ENCODE data around the gene RPS6KA5. TPM values are rescaled to one million over a fixed set of nuclear protein-coding genes. Genes with fewer than 3 reads are reported as not detected.
"Not testable (repeated sequence)": the region's sequence is repeated elsewhere in the genome, so short reads cannot be mapped to it uniquely, and the experiment has no call there.

RPS6KA5 gene
- total RNA-seq, 1 experiment from 2014 or later, result 3.8 TPM

DNA sequence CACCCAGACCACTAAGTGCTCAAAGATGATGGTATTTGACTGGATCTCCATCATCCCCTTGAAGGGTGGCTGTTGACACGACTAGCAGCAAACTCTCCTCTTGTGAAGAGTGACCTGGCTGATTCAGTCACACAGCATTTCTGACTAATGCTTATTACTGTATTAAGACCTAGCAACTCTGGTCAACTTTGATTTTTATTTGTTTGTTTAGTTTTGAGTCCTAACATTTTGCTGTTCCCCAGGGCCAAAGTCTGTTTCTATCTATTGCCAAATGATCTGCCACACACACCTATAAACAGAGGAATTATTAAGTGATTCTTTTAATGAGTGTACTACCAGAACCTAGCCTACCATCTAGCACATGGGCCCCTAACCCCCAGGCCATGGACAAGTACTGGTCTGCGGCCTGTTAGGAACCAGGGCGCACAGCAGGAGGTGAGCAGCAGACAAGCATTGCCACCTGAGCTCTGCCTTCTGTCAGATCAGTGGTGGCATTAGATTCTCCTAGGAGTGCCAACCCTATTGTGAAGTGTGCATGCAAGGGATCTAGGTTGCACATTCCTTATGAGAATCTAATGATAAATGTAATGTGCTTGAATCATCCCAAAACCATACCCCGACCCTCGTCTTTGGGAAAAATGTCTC is 120.0 kb downstream of the RPS6KA5 start:
- no peak overlapping the region for H3K4me3 Mint-ChIP-seq
- Histone ChIP-seq H2AK5ac (ENCODE audit: insufficient read length, low read length) (no peak overlapping the region), H3K14ac (ENCODE audit: insufficient read depth, low read length) (no peak overlapping the region), H3K9ac (ENCODE audit: extremely low read depth, insufficient read length, low read length) (no peak overlapping the region), H3K23me2 (ENCODE audit: insufficient read length, low read depth, low read length, poor library complexity, severe bottlenecking) (no peaks in the 10 kb centered on the region), H3K23ac (ENCODE audit: insufficient read length, low read depth, low read length) (no peak overlapping the region), H2BK20ac (ENCODE audit: low read depth, low read length, poor library complexity, severe bottlenecking) (no peak overlapping the region), H3K27ac (ENCODE audit: insufficient read length, low read depth, low read length) (no peak overlapping the region), H3T11ph (ENCODE audit: low read length) (no peak overlapping the region), H2BK5ac (ENCODE audit: insufficient read length, low read length) (no peak overlapping the region), H2BK15ac (ENCODE audit: low read depth, low read length) (no peak overlapping the region), H3K4me1 (ENCODE audit: insufficient read depth, low read length) (no peaks in the 10 kb centered on the region), H3K4me2 (ENCODE audit: insufficient read depth, insufficient read length, low read length) (no peak overlapping the region), H3K18ac (ENCODE audit: insufficient read length, low read depth, low read length) (no peak overlapping the region), H4K5ac (ENCODE audit: insufficient read length, low read depth, low read length) (no peak overlapping the region), H4K91ac (ENCODE audit: insufficient read length, low read depth, low read length) (no peak overlapping the region), H3K79me1 (ENCODE audit: insufficient read depth, low read depth, low read length, poor library complexity, severe bottlenecking) (no peaks in the 10 kb centered on the region), H2BK12ac (ENCODE audit: insufficient read length, low read depth, low read length) (no peak overlapping the region), H3K27me3 (ENCODE audit: insufficient read depth, low read length) (no peaks in the 10 kb centered on the region), H3K9me3 (ENCODE audit: control insufficient read depth, low read depth, low read length) (peaks cover 10% of the 10 kb centered on the region), H3K4ac (ENCODE audit: low read depth, low read length) (no peak overlapping the region), H3K56ac (ENCODE audit: insufficient read length, low read depth, low read length) (no peak overlapping the region), H2BK120ac (ENCODE audit: low read depth, low read length, poor library complexity, severe bottlenecking) (no peak overlapping the region), H3K79me2 (ENCODE audit: insufficient read depth, low read length) (no peaks in the 10 kb centered on the region), H4K8ac (replicated peaks; ENCODE audit: insufficient read length, low read depth, low read length) (no peak overlapping the region), H4K20me1 (ENCODE audit: control insufficient read depth, insufficient read depth, insufficient read length) (no peaks in the 10 kb centered on the region), H2AFZ (ENCODE audit: low read length) (no peak overlapping the region)
- no CpG with 5 or more reads among the region's 5 CpGs for WGBS (ENCODE audit: extremely low coverage, insufficient read length, low lambda C conversion rate)
- H3K9me3 Mint-ChIP-seq, result peaks cover 38 to 39% of the 10 kb centered on the region in 2 experiments
- H3K27me3 Mint-ChIP-seq (ENCODE audit: low read depth), result no peaks in the 10 kb centered on the region; the same call in 1 of the 2 replicates
- H3K27ac Mint-ChIP-seq, result no peak overlapping the region
- H3K36me3 Mint-ChIP-seq (ENCODE audit: insufficient read depth in 1 of 3, low read depth in 3 of 3), result peaks cover 31 to 41% (median 41%) of the 10 kb centered on the region in 3 experiments
- H3K4me1 Mint-ChIP-seq, result no peaks in the 10 kb centered on the region
- TF ChIP-seq, protein P1, sequence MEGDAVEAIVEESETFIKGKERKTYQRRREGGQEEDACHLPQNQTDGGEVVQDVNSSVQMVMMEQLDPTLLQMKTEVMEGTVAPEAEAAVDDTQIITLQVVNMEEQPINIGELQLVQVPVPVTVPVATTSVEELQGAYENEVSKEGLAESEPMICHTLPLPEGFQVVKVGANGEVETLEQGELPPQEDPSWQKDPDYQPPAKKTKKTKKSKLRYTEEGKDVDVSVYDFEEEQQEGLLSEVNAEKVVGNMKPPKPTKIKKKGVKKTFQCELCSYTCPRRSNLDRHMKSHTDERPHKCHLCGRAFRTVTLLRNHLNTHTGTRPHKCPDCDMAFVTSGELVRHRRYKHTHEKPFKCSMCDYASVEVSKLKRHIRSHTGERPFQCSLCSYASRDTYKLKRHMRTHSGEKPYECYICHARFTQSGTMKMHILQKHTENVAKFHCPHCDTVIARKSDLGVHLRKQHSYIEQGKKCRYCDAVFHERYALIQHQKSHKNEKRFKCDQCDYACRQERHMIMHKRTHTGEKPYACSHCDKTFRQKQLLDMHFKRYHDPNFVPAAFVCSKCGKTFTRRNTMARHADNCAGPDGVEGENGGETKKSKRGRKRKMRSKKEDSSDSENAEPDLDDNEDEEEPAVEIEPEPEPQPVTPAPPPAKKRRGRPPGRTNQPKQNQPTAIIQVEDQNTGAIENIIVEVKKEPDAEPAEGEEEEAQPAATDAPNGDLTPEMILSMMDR (conservative IDR thresholded peaks at IDR 0.05), result no peak
- DNase-seq, result no peak

DNA sequence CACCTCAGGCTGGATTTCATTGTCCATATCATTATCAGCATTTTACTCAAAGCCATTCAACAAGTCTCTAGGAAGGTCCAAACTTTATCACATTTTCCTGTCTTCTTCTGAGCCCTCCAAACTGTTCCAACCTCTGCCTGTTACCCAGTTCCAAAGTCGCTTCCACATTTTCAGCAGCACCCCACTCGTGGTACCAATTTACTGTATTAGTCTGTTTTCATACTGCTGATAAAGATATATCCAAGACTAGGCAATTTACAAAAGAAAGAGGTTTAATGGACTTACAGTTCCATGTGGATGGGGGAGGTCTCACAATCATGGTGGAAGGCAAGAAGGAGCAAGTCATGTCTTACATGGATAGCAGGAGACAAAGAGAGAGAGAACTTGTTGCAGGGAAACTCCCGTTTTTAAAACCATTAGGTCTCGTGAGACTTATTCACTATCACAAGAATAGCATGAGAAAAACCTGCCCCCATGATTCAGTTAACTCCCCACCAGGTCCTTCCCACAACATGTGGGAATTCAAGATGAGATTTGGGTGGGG is 121.1 kb downstream of the RPS6KA5 start:
- WGBS (ENCODE audit: extremely low coverage, insufficient read length, low lambda C conversion rate), result no CpG with 5 or more reads among the region's 4 CpGs
- not testable (repeated sequence) for H2BK20ac ChIP-seq (ENCODE audit: low read depth, low read length, poor library complexity, severe bottlenecking); H3K9ac ChIP-seq (ENCODE audit: extremely low read depth, insufficient read length, low read length); H3K4me2 ChIP-seq (ENCODE audit: insufficient read depth, insufficient read length, low read length); H3K23ac ChIP-seq (ENCODE audit: insufficient read length, low read depth, low read length); H2BK12ac ChIP-seq (ENCODE audit: insufficient read length, low read depth, low read length); H2AK5ac ChIP-seq (ENCODE audit: insufficient read length, low read length); H2BK5ac ChIP-seq (ENCODE audit: insufficient read length, low read length); DNase-seq; H4K20me1 ChIP-seq (ENCODE audit: control insufficient read depth, insufficient read depth, insufficient read length); H3K27ac ChIP-seq (ENCODE audit: insufficient read length, low read depth, low read length); H3K27me3 ChIP-seq (ENCODE audit: insufficient read depth, low read length); H3K27me3 Mint-ChIP-seq (ENCODE audit: low read depth); H3K4me3 Mint-ChIP-seq; H3K56ac ChIP-seq (ENCODE audit: insufficient read length, low read depth, low read length); H3K18ac ChIP-seq (ENCODE audit: insufficient read length, low read depth, low read length); H3K23me2 ChIP-seq (ENCODE audit: insufficient read length, low read depth, low read length, poor library complexity, severe bottlenecking); H3K27ac Mint-ChIP-seq; H4K91ac ChIP-seq (ENCODE audit: insufficient read length, low read depth, low read length); H3K9me3 ChIP-seq (ENCODE audit: control insufficient read depth, low read depth, low read length); H2BK15ac ChIP-seq (ENCODE audit: low read depth, low read length); H3K14ac ChIP-seq (ENCODE audit: insufficient read depth, low read length); H3K4ac ChIP-seq (ENCODE audit: low read depth, low read length); H2BK120ac ChIP-seq (ENCODE audit: low read depth, low read length, poor library complexity, severe bottlenecking); H3K79me2 ChIP-seq (ENCODE audit: insufficient read depth, low read length); H3K4me1 Mint-ChIP-seq; H3K79me1 ChIP-seq (ENCODE audit: insufficient read depth, low read depth, low read length, poor library complexity, severe bottlenecking); H4K8ac ChIP-seq (replicated peaks; ENCODE audit: insufficient read length, low read depth, low read length); H3T11ph ChIP-seq (ENCODE audit: low read length); H2AFZ ChIP-seq (ENCODE audit: low read length); H3K4me1 ChIP-seq (ENCODE audit: insufficient read depth, low read length); H4K5ac ChIP-seq (ENCODE audit: insufficient read length, low read depth, low read length)
- Mint-ChIP-seq H3K36me3 (ENCODE audit: insufficient read depth in 1 of 3, low read depth in 3 of 3) (peaks cover 31 to 41% (median 41%) of the 10 kb centered on the region in 3 experiments), H3K9me3 (peaks cover 38 to 39% of the 10 kb centered on the region in 2 experiments)
